Fibroblast of skin of right quadriceps (primary cell): ENCODE results near the gene ZMAT2.
"Not testable (repeated sequence)": the region's sequence is repeated elsewhere in the genome, so short reads cannot be mapped to it uniquely, and the experiment has no call there.

Experiments used
- DNase-seq: peaks from one replicate; pipeline ENCODE4 v3.0.0-alpha.2; 2013

Gene ZMAT2

DNA sequence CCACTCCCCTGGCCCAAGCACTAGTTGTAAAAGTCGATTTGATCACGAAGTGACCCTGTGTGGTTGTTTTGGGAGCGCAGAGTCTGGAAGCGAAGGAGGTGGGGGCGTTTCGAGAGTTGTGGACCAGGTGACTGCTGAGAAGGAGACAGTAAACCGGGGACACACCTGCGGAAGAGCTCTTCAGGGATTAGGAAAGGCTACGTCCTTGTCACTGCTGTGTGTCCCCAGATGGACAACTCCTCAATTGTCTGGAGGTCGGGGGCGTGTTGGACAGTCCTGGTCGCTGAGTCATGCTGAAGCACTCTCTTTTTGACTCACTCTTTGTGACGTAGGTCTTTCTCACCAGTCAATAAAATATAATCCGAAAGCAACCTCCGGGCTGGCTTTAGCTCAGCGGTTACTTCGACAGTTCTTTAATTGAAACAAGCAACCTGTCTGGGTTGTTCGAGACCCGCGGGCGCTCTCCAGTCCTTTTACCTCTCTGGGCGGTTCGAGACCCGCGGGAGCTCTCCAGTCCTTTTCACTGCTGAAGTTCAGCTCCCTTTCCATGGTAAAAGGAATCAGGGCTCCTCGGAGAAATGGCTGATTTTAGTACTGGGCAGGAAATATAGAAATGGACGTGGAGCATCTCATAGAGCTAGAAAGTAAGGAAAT lies 10.8 kb downstream of the ZMAT2 start:
- peak; percentile 98 for DNase-seq

DNA sequence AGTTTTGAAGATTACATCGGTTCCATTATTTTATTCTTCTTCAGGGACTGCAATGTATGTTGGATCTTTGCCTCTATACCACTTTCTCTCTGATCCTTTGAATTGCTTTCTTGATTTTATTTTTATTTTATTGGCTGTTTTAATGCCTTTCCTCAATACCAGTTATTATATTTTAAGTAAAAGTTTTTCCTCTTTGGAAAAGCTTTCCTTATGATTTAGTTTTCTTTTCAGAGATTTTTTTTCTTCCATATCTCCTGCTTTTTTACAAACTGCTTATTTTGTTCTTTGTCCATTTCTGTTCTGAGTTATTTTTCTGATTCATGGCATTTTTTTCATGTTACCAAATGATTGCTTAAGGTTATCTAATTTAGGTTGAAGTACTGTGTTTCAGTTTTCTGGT lies 11.5 kb downstream of the ZMAT2 start:
- no peak for DNase-seq

DNA sequence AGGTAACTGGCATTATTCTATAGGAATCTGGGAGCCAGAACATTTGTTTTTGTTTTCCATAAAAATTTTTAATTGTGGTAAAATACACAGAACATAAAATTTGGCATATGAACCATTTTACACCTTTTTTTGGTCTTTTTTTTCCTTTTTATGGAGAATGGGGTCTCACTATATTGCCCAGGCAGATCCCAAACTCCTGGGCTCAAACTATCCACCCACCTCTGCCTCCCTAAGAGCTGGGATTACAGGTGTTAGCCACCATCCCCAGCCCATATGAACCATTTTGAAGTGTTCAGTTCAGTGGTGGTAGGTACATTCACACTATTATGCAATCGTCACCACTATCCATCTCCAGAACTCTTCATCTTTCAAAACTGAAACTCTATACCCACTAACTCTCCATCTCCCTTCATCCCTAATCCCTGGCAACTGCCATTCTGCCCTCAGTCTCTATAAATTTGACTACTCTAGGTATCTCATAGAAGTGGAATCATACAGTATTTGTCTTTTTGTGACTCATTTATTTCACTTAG lies 13.4 kb downstream of the ZMAT2 start:
- DNase-seq, result no peak

DNA sequence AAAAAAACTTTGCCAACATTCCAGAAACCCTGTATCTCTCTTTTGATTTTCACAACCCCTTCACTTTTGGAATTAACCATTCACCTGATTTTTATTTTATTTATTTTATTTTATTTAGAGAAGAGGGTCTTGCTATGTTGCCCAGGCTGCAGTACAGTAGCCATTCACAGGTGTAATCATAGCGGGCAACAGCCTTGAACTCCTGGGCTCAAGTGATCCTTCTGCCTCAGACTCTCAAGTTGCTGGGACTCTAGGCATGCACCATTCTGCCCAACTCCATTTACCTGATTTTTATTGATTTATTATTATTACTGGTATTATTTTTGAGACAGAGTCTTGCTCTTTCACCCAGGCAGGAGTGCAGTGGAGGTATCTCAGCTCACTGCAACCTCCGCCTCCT lies 16.0 kb downstream of the ZMAT2 start:
- DNase-seq, result not testable (repeated sequence)

DNA sequence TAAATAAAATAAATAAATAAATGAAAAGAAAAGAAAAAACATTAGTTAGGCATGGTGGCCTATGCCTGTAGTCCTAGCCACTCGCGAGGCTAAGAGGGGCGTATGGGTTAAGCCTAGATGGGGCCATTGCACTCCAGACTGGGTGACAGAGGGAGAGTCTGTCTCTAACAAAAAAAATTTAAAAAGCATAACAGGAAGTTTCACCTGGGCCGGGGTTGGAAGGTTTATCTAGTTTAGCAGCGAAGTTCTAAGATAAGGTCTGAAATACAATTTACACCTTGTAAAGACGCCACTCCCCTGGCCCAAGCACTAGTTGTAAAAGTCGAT lies 18.0 kb downstream of the ZMAT2 start:
- DNase-seq, result no peak

DNA sequence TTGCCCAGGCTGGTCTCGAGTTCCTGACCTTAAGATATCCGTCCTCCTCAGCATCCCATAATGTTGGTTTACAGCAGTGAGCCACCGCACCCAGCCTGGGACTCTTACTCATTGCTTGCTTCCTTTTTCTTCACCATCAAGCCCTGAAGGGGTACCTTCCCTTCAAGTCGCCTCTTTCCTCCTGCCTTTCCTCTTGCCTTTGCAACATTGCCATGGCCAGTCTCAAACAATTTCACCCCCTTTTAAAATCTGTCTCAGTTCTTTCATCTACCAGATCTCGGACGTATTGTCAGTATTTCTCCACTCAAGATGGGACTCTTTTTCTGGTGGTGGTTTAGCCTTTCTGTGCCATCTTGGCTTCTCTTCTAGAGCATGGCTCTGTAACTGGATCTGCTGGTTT lies 20.5 kb downstream of the ZMAT2 start:
- DNase-seq, result not testable (repeated sequence)

DNA sequence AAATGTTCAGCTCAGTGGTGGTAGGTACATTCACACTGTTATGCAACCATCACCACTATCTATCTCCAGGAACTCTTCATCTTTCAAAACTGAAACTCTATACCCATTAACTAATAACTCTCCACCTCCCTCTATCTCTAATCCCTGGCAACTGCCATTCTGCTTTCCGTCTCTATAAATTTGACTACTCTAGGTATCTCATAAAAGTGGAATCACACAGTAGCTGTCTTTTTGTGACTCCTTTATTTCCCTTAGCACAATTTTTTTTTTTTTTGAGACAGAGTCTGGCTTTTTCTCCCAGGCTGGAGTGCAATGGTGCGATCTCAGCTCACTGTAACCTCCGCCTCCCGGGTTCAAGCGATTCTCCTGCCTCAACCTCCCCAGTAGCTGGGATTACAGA lies 21.1 kb downstream of the ZMAT2 start:
- DNase-seq, result not testable (repeated sequence)

DNA sequence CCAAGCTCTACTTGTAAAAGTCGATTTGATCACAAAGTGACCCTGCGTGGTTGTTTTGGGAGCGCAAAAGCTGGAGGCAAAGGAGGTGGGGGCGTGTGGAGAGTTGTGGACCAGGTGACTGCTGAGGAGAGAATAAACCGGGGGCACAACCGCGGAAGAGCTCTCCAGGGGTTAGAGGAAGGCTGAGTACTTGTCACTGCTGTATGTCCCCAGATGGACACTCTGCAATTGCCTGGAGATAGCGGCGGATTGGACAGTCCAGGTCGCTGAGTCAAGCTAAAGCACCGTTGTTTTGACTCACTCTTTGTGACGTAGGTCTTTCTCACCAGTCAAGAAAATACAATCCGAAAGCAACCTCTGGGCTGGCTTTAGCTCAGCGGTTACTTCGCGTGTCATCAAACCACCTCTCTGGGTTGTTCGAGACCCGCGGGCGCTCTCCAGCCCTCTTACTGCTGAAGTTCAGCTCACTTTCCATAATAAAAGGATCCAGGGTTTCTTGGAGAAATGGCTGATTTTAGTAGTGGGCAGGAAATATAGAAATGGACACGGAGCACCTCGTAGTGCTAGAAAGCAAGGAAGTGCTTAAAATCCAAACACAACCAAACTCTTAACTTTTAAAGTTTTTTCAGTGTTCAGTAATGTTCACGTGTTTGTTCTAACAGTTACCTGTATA lies 25.7 kb downstream of the ZMAT2 start:
- DNase-seq, result peak; percentile 91

DNA sequence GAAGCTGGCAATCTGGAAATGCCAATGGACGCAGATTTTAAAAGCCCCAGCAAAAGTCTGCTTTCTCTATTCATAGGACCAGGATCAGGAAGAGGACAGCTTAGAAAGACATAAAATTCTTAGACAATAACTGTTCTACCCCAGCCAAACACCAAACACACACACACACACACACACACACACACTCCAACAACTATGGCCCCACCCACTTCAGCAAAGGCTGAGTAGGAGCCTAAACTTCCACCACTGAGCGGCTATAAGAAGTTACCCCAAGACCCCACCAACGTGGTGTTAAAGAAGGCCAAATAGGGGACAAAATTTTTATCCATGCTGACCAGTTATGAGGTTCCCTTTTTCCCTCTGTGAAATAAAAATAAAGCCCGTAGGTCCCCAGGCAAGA lies 32.9 kb downstream of the ZMAT2 start:
- no peak for DNase-seq

DNA sequence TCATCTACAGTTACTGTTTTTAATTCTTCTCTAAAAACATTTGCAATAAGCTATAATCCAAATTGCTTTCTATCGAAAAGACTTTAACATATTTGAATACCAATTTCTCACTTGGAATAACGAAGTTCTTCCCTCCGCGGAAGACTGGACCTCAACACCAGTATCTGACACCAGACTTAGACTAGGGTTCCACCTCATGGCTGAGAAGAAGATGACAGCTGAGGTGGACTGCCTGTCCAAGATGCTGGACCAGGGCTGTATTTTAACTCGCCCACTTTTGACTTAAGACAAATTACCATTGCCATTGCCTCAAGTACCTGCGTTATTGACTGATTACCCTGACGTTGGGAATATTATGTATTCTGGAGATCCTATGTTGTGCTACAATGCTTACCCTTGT lies 34.1 kb downstream of the ZMAT2 start:
- no peak for DNase-seq

DNA sequence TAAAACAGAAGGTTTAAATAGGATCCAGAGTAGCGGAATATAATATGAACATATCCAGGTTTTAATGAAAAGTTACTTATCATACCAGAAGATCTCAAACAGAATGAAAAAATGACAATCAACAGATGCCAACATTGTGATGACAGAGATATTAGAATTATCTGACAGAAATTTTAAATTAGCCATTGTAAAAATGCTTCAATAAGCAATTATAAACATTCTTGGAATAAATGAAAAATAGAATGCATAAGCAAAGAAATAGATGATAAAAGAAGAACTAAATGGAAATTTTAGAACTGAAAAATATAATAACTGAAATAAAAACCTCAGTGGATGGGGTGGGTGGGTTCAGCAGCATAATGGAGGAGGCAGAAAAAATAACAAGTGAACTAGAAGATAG lies 37.2 kb downstream of the ZMAT2 start:
- no peak for DNase-seq

DNA sequence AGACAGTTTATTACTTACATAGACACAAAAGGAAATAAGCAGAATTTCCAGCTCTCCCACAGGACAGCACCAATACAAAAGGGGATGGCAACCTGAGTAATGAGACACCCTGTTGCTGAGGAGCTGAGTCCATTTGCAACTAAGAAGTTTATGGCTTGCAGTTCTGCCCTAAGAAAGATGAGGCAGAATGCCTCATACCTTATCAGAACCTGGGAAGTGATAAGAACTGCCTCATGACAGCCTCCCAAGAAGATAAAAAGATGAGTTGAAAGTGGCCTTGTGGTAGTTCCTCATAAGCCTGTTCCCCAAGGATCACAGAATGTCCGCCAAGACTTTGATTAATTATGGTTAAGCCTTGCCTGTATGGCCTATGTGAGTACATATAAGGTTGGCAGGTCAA lies 41.7 kb downstream of the ZMAT2 start:
- DNase-seq, result no peak

DNA sequence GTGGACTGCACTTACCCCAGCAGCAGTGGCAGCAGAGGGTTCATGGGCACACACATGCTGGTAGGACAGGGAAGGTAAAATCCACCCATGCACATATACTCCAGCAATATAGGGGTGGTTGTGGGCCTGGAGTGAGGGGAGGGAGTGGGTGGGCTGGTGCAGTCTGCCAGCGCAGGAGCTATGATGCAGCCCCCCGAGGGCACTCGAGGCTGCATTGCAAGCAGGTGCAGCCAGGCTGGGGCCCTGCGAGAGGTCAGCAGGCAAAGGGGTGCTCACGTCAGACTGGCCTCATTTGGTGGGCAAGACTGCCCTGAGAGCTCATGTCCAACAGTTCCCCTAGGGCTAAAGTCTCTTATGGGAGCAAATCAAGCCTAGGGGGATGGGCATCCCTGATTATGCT lies 53.3 kb downstream of the ZMAT2 start:
- no peak for DNase-seq
